ENCODE results near the gene FGB.

FGB gene

DNA sequence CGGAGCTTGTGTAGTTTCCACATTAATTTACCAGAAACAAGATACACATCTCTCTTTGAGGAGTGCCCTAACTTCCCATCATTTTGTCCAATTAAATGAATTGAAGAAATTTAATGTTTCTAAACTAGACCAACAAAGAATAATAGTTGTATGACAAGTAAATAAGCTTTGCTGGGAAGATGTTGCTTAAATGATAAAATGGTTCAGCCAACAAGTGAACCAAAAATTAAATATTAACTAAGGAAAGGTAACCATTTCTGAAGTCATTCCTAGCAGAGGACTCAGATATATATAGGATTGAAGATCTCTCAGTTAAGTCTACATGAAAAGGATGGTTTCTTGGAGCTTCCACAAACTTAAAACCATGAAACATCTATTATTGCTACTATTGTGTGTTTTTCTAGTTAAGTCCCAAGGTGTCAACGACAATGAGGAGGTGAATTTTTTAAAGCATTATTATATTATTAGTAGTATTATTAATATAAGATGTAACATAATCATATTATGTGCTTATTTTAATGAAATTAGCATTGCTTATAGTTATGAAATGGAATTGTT is at the start of gene FGB:
FGB (plus strand) TSS at position 315 of the 558 bp plus-strand sequence; CDS start at position 323, 8 bp downstream.
- no peak for DNase-seq (ENCODE audit: low read depth)
- TF ChIP-seq, protein P1, sequence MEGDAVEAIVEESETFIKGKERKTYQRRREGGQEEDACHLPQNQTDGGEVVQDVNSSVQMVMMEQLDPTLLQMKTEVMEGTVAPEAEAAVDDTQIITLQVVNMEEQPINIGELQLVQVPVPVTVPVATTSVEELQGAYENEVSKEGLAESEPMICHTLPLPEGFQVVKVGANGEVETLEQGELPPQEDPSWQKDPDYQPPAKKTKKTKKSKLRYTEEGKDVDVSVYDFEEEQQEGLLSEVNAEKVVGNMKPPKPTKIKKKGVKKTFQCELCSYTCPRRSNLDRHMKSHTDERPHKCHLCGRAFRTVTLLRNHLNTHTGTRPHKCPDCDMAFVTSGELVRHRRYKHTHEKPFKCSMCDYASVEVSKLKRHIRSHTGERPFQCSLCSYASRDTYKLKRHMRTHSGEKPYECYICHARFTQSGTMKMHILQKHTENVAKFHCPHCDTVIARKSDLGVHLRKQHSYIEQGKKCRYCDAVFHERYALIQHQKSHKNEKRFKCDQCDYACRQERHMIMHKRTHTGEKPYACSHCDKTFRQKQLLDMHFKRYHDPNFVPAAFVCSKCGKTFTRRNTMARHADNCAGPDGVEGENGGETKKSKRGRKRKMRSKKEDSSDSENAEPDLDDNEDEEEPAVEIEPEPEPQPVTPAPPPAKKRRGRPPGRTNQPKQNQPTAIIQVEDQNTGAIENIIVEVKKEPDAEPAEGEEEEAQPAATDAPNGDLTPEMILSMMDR (IDR thresholded peaks at IDR 0.05; ENCODE audit: control insufficient read depth, insufficient read depth, low read depth, low read length, missing control alignments) = no peak
- no peak within 1 kb of the TSS for H3K4me3 ChIP-seq (ENCODE audit: control insufficient read depth, low read depth, low read length)

DNA sequence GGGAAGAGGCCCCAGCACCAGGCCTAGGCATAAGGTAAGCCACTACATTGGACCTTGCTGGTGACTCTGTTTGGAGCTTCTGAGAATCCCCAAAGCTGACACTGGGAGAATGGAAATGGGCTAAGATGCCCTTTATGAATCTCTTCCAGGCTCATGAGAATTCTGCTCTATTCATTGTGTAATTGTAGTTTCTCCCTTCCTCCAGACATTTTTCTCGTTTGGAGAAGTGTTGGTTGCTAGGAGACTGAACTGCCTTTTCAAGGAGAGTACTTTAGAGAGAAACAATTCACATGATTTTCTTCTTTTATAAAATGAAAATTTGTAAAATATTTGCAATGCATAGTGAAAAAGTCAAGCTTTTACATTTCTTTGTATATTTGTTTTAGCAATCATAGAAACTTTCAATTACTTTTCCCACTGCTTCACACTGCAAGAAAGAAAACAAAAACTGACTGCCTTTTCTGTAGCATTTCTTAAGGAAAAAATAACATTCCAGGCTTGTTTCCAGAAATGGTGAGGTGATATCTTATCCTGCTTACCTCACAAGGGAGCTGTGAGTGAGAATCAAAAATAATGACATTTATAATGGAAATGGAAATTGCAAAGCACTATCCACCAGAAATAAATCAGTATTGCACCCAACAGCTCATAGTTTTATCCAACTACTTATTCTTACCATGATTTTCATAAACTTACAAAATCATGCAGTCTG is 46.3 kb upstream of the FGB start:
- no peak for DNase-seq (ENCODE audit: low read depth)
- TF ChIP-seq, protein P1 (IDR thresholded peaks at IDR 0.05; ENCODE audit: control insufficient read depth, insufficient read depth, low read depth, low read length, missing control alignments) = no peak
- H3K4me3 ChIP-seq (ENCODE audit: control insufficient read depth, low read depth, low read length) = no peak overlapping the region

DNA sequence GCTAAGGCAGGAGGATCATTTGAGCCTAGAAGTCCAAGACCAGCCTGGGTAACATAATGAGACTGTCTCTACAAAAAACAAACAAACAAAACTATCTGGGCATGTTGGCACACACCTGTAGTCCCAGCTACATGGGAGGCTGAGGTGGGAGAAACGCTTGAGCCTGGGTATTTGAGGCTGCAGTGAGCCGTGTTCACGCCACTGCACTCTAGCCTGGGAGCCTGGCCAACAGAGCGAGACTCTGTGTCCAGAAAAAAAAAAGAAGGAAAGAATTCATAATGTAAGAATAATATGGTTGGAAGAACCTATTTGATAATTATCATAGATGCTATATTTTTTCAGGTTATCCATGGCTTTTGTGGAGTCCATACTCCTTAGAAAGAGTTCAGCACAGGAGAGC is 45.2 kb upstream of the FGB start:
- no peak overlapping the region for H3K4me3 ChIP-seq (ENCODE audit: control insufficient read depth, low read depth, low read length)
- TF ChIP-seq, protein P1 (IDR thresholded peaks at IDR 0.05; ENCODE audit: control insufficient read depth, insufficient read depth, low read depth, low read length, missing control alignments) = no peak
- DNase-seq (ENCODE audit: low read depth) = no peak

DNA sequence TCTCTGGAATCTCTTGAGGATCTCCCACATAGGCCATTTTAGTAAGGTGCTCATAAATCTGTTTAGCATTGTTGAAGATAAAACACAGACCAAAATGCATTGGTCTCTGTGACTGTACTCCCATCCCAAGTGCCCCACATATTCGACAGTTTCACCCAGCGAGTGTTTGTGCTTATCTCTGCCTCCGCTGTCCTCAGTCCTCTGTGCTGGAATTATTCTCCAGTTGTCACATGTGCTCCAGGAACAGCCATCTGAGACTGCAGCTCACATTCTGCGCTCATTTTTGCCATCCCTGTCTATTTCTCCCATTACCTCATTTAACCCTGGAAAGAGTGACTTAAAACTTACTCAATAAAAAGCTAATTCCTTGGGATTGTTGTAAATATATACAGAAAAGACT is 43.6 kb upstream of the FGB start:
- no peak for DNase-seq (ENCODE audit: low read depth)
- no peak overlapping the region for H3K4me3 ChIP-seq (ENCODE audit: control insufficient read depth, low read depth, low read length)
- TF ChIP-seq, protein P1 (IDR thresholded peaks at IDR 0.05; ENCODE audit: control insufficient read depth, insufficient read depth, low read depth, low read length, missing control alignments) = no peak

DNA sequence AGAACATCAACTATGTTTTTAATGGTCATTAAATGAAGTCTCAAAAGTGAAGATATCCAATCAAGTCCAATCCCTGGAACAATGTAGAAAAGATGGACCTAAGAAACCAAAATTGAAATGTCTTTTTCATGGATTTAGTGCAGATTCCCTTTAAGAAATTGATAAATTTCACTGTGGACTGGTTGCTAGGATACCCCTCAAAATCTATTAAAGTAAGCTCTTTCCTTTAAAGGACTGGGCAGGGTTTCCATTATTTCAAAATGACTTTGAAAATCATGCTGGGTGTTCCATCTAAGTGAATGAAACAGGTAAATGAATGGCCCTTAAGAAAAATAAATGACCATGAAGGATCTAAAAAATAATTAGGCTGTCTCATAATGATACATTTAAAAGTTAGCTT is 41.2 kb upstream of the FGB start:
- no peak overlapping the region for H3K4me3 ChIP-seq (ENCODE audit: control insufficient read depth, low read depth, low read length)
- DNase-seq (ENCODE audit: low read depth) = no peak
- TF ChIP-seq, protein P1 (IDR thresholded peaks at IDR 0.05; ENCODE audit: control insufficient read depth, insufficient read depth, low read depth, low read length, missing control alignments) = no peak

DNA sequence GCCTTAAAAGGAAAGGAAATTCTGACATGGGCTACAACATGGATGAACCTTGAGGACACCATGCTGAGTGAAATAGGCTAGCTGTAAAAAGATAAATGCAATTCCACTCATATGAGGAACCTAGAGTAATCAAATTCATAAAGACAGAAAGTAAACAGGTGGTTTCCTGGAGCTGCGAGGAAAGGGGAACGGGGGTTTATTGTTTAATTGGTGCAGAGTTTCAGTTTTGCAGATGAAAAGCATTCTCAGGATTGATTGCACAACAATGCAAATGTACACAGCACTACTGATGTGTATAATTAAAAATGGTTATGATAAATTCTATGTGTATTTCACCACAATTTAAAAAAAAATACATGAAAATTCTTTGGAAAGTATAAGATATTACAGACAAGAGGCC is 36.7 kb upstream of the FGB start:
- H3K4me3 ChIP-seq (ENCODE audit: control insufficient read depth, low read depth, low read length) = no peak overlapping the region
- TF ChIP-seq, protein P1 (IDR thresholded peaks at IDR 0.05; ENCODE audit: control insufficient read depth, insufficient read depth, low read depth, low read length, missing control alignments) = no peak
- DNase-seq (ENCODE audit: low read depth) = no peak
